ENCODE data around the gene ZNF791.

The ZNF791 gene

DNA sequence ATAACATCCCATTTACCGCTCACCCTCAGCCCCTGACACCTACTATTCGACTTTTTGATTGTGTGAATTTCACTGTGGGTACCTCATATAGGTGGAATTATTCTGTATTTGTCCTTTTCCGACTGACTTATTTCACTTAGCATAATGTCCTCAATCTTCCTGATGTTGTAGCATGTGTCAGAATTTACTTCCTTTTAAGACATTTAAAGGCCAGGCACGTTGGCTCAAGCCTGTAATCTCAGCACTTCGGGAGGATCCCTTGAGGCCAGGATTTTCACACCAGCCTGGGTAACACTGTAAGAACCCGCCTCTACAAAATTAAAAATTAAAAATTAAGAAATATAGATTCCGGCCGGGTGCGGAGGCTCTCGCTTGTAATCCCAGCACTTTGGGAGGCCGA is 13.1 kb upstream of the ZNF791 start:
- Histone ChIP-seq H3F3A (ENCODE audit: insufficient read depth) (peaks cover 5% of the 10 kb centered on the region; the same call in 1 of the 2 replicates), H3K4me3 (ENCODE audit: insufficient read depth, low read length, poor library complexity, severe bottlenecking) (no peak overlapping the region), H3K27me3 (ENCODE audit: low read length) (no peaks in the 10 kb centered on the region), H4K20me1 (ENCODE audit: low read depth, low read length) (no peaks in the 10 kb centered on the region), H3K9me3 (ENCODE audit: insufficient read depth, low read length) (no peaks in the 10 kb centered on the region), H3K27ac (ENCODE audit: low read depth, low read length) (no peak overlapping the region), H3K9me2 (replicated peaks; ENCODE audit: insufficient read depth, low read length) (no peaks in the 10 kb centered on the region), H2AFZ (ENCODE audit: low read depth, low read length, severe bottlenecking) (no peak overlapping the region), H3K9ac (ENCODE audit: low read length) (no peak overlapping the region), H3K36me3 (ENCODE audit: low read length) (no peaks in the 10 kb centered on the region), H3K79me2 (ENCODE audit: insufficient read depth, low read length) (no peaks in the 10 kb centered on the region), H3K4me2 (ENCODE audit: low read depth, low read length, poor library complexity, severe bottlenecking) (no peak overlapping the region)
- no peak for TF ChIP-seq EZH2phosphoT487 (conservative IDR thresholded peaks at IDR 0.05; ENCODE audit: low read length)

DNA sequence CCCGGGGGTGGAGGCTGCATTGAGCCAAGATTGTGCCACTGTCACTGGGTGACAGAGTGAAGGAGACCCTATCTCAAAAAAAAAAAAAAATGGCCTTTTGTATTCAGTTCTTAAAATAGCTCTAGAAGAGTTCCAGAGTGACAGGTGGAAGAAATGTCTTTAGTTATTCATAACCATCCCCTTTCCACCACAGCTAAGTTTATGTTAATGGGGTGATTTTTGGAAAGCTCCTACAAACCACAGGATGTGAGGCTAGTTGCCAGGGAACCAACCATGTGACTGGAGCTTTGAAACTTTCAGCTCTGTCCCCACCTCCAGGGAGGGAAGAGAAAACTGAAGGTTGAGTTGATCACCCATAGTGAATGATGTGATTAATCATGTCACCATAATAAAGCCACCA is 7.0 kb upstream of the ZNF791 start:
- H3K27ac ChIP-seq (ENCODE audit: low read depth, low read length) = no peak overlapping the region
- no peaks in the 10 kb centered on the region for H3K27me3 ChIP-seq (ENCODE audit: low read length)
- H3K9me2 ChIP-seq (replicated peaks; ENCODE audit: insufficient read depth, low read length) = no peaks in the 10 kb centered on the region
- H3K79me2 ChIP-seq (ENCODE audit: insufficient read depth, low read length) = no peaks in the 10 kb centered on the region; the same call in 1 of the 2 replicates
- no peaks in the 10 kb centered on the region for H4K20me1 ChIP-seq (ENCODE audit: low read depth, low read length)
- H3K4me3 ChIP-seq (ENCODE audit: insufficient read depth, low read length, poor library complexity, severe bottlenecking) = no peak overlapping the region
- H2AFZ ChIP-seq (ENCODE audit: low read depth, low read length, severe bottlenecking) = no peak overlapping the region
- H3K9me3 ChIP-seq (ENCODE audit: insufficient read depth, low read length) = no peaks in the 10 kb centered on the region
- no peaks in the 10 kb centered on the region for H3K36me3 ChIP-seq (ENCODE audit: low read length)
- H3K9ac ChIP-seq (ENCODE audit: low read length) = no peak overlapping the region
- peaks cover 5% of the 10 kb centered on the region; the same call in 1 of the 2 replicates for H3F3A ChIP-seq (ENCODE audit: insufficient read depth)
- TF ChIP-seq, protein P1, sequence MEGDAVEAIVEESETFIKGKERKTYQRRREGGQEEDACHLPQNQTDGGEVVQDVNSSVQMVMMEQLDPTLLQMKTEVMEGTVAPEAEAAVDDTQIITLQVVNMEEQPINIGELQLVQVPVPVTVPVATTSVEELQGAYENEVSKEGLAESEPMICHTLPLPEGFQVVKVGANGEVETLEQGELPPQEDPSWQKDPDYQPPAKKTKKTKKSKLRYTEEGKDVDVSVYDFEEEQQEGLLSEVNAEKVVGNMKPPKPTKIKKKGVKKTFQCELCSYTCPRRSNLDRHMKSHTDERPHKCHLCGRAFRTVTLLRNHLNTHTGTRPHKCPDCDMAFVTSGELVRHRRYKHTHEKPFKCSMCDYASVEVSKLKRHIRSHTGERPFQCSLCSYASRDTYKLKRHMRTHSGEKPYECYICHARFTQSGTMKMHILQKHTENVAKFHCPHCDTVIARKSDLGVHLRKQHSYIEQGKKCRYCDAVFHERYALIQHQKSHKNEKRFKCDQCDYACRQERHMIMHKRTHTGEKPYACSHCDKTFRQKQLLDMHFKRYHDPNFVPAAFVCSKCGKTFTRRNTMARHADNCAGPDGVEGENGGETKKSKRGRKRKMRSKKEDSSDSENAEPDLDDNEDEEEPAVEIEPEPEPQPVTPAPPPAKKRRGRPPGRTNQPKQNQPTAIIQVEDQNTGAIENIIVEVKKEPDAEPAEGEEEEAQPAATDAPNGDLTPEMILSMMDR (IDR thresholded peaks at IDR 0.05; ENCODE audit: insufficient read depth, low read length, poor library complexity, severe bottlenecking) = no peak
- no peak for TF ChIP-seq EZH2phosphoT487 (conservative IDR thresholded peaks at IDR 0.05; ENCODE audit: low read length)
- H3K4me2 ChIP-seq (ENCODE audit: low read depth, low read length, poor library complexity, severe bottlenecking) = no peak overlapping the region

GRCh38 chr19:12606796-12607195 is 3.9 kb upstream of the ZNF791 start:
- H3K9ac ChIP-seq (ENCODE audit: low read length) = no peak overlapping the region
- no peaks in the 10 kb centered on the region for H3K9me3 ChIP-seq (ENCODE audit: insufficient read depth, low read length)
- no peaks in the 10 kb centered on the region for H3K9me2 ChIP-seq (replicated peaks; ENCODE audit: insufficient read depth, low read length)
- peaks cover 5% of the 10 kb centered on the region for H3F3A ChIP-seq (ENCODE audit: insufficient read depth)
- no peak overlapping the region for H3K4me3 ChIP-seq (ENCODE audit: insufficient read depth, low read length, poor library complexity, severe bottlenecking)
- no peaks in the 10 kb centered on the region for H3K27me3 ChIP-seq (ENCODE audit: low read length)
- H3K27ac ChIP-seq (ENCODE audit: low read depth, low read length) = no peak overlapping the region
- no peaks in the 10 kb centered on the region for H4K20me1 ChIP-seq (ENCODE audit: low read depth, low read length)
- H3K4me2 ChIP-seq (ENCODE audit: low read depth, low read length, poor library complexity, severe bottlenecking) = no peak overlapping the region
- TF ChIP-seq, protein P1 (IDR thresholded peaks at IDR 0.05; ENCODE audit: insufficient read depth, low read length, poor library complexity, severe bottlenecking) = no peak
- TF ChIP-seq EZH2phosphoT487 (conservative IDR thresholded peaks at IDR 0.05; ENCODE audit: low read length) = no peak
- H3K79me2 ChIP-seq (ENCODE audit: insufficient read depth, low read length) = peaks cover 15% of the 10 kb centered on the region
- no peaks in the 10 kb centered on the region for H3K36me3 ChIP-seq (ENCODE audit: low read length)
- H2AFZ ChIP-seq (ENCODE audit: low read depth, low read length, severe bottlenecking) = no peak overlapping the region

DNA sequence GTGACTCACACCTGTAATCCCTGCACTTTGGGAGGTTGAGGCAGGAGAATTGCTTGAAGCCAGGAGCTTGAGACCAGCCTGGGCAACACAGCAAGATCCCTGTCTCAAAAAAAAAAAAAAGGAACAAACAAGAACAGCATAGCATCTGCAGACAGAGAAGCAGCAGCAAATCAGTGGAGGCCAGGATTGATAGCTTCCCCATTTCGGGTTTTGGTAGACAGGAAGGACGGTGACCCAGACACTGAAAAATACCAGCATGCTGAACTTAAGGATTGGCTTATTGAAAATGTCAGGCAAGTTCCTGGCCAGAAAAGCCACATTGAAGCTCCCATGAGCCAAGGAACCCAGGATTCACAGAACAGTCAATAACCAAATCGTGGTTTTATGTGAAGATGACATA is 3.1 kb upstream of the ZNF791 start:
- H4K20me1 ChIP-seq (ENCODE audit: low read depth, low read length) = no peaks in the 10 kb centered on the region
- no peak overlapping the region for H2AFZ ChIP-seq (ENCODE audit: low read depth, low read length, severe bottlenecking)
- H3K79me2 ChIP-seq (ENCODE audit: insufficient read depth, low read length) = peaks cover 15% of the 10 kb centered on the region
- H3K36me3 ChIP-seq (ENCODE audit: low read length) = no peaks in the 10 kb centered on the region
- H3F3A ChIP-seq (ENCODE audit: insufficient read depth) = peaks cover 12% of the 10 kb centered on the region
- H3K27me3 ChIP-seq (ENCODE audit: low read length) = no peaks in the 10 kb centered on the region
- no peak for TF ChIP-seq EZH2phosphoT487 (conservative IDR thresholded peaks at IDR 0.05; ENCODE audit: low read length)
- TF ChIP-seq, protein P1 (IDR thresholded peaks at IDR 0.05; ENCODE audit: insufficient read depth, low read length, poor library complexity, severe bottlenecking) = no peak
- no peaks in the 10 kb centered on the region for H3K9me2 ChIP-seq (replicated peaks; ENCODE audit: insufficient read depth, low read length)
- H3K4me2 ChIP-seq (ENCODE audit: low read depth, low read length, poor library complexity, severe bottlenecking) = no peak overlapping the region
- H3K9me3 ChIP-seq (ENCODE audit: insufficient read depth, low read length) = no peaks in the 10 kb centered on the region
- H3K9ac ChIP-seq (ENCODE audit: low read length) = no peak overlapping the region
- H3K27ac ChIP-seq (ENCODE audit: low read depth, low read length) = no peak overlapping the region
- H3K4me3 ChIP-seq (ENCODE audit: insufficient read depth, low read length, poor library complexity, severe bottlenecking) = no peak overlapping the region

All from SU-DHL-6 (cell line).